CD14-positive monocyte (primary cell): ENCODE data around the gene RHEB. TPM values are rescaled to one million over a fixed set of nuclear protein-coding genes. Genes with fewer than 3 reads are reported as not detected.

ENCODE experiments used
- DNase-seq, 3 donors: peaks; one replicate each; pipeline ENCODE4 v3.0.0-alpha.2; 2011 to 2022
- H2AFZ ChIP-seq: 2 replicates; pipeline ENCODE4 v1.6.0; 2012; ENCODE audit warnings: mild to moderate bottlenecking, low read depth, low read length, inconsistent platforms; ENCODE audit not compliant: insufficient read depth, poor library complexity, severe bottlenecking
- H3K27ac ChIP-seq, 2 donors: 1 replicate in 1 of 2; 2 replicates in 1 of 2; pipeline ENCODE4 v1.5.1; 2012 to 2013; ENCODE audit warnings: low read length in 2 of 2, control low read depth in 1 of 2, inconsistent platforms in 1 of 2, low read depth in 1 of 2, mild to moderate bottlenecking in 1 of 2
- H3K27me3 ChIP-seq, 2 donors: one replicate each; pipeline versions ENCODE4 v1.6.0 to v1.6.1; 2011 to 2013; ENCODE audit warnings: low read length in 2 of 2; ENCODE audit not compliant: control insufficient read depth in 2 of 2, insufficient read depth in 2 of 2
- H3K36me3 ChIP-seq, 2 donors: replicated peaks in 1 of 2; 1 replicate in 1 of 2; 2 replicates in 1 of 2; pipeline versions ENCODE4 v1.5.1 to v1.6.1; 2012 to 2013; ENCODE audit warnings: low read length in 2 of 2, control low read depth in 1 of 2, inconsistent platforms in 1 of 2, mild to moderate bottlenecking in 1 of 2; ENCODE audit not compliant: insufficient read depth in 2 of 2, control insufficient read depth in 1 of 2
- H3K4me1 ChIP-seq, 2 donors: 1 replicate in 1 of 2; 2 replicates in 1 of 2; pipeline versions ENCODE4 v1.5.1 to v1.6.1; 2012 to 2013; ENCODE audit warnings: low read length in 2 of 2, control low read depth in 1 of 2, inconsistent platforms in 1 of 2, mild to moderate bottlenecking in 1 of 2, moderate library complexity in 1 of 2; ENCODE audit not compliant: insufficient read depth in 2 of 2, control insufficient read depth in 1 of 2
- H3K4me2 ChIP-seq: replicated peaks from 2 replicates; pipeline ENCODE3; 2012; ENCODE audit warnings: low read length, moderate library complexity, mild to moderate bottlenecking; ENCODE audit not compliant: poor library complexity, severe bottlenecking; ENCODE audit errors: extremely low read depth
- H3K4me3 ChIP-seq, 3 experiments: fragments of 200-600 bp in 1 of 3; sonication (generic) in 1 of 3; replicated peaks in 1 of 3; 1 replicate in 2 of 3; 2 replicates in 1 of 3; pipeline ENCODE4 v1.5.1; 2011 to 2013; ENCODE audit warnings: low read length in 3 of 3, mild to moderate bottlenecking in 3 of 3, control low read depth in 2 of 3, low read depth in 2 of 3, inconsistent platforms in 1 of 3, moderate library complexity in 1 of 3
- H3K79me2 ChIP-seq: 2 replicates; pipeline ENCODE4 v1.6.0; 2012; ENCODE audit warnings: mild to moderate bottlenecking, control low read depth, inconsistent platforms, low read length, moderate library complexity; ENCODE audit not compliant: insufficient read depth
- H3K9ac ChIP-seq: 2 replicates; pipeline ENCODE4 v1.6.0; 2017; ENCODE audit warnings: low read length, mild to moderate bottlenecking; ENCODE audit not compliant: insufficient read depth, poor library complexity, severe bottlenecking
- H3K9me3 ChIP-seq, 2 donors: replicated peaks in 1 of 2; 1 replicate in 1 of 2; 2 replicates in 1 of 2; pipeline versions ENCODE4 v1.5.1 to v1.6.1; 2012 to 2013; ENCODE audit warnings: low read length in 2 of 2, control low read depth in 1 of 2; ENCODE audit not compliant: control insufficient read depth in 1 of 2, insufficient read depth in 1 of 2
- H4K20me1 ChIP-seq: 2 replicates; pipeline ENCODE4 v1.6.0; 2012; ENCODE audit warnings: mild to moderate bottlenecking, low read length, control low read depth, moderate library complexity; ENCODE audit not compliant: insufficient read depth
- H3K27ac Mint-ChIP-seq, 7 donors: one replicate each; pipeline ENCODE4 v1.8.0; 2020; ENCODE audit warnings: mild to moderate bottlenecking in 7 of 7, mixed read lengths in 7 of 7, moderate library complexity in 6 of 7, inconsistent platforms in 2 of 7
- H3K27me3 Mint-ChIP-seq, 3 donors: one replicate each; pipeline ENCODE4 v1.8.0; 2021 to 2022; ENCODE audit warnings: low read depth in 3 of 3, mild to moderate bottlenecking in 3 of 3, mixed read lengths in 3 of 3, moderate library complexity in 3 of 3, inconsistent platforms in 1 of 3
- H3K36me3 Mint-ChIP-seq, 2 donors: one replicate each; pipeline ENCODE4 v1.8.0; 2020; ENCODE audit warnings: mixed read lengths in 2 of 2, inconsistent platforms in 1 of 2, mild to moderate bottlenecking in 1 of 2
- H3K4me1 Mint-ChIP-seq: one replicate; pipeline ENCODE4 v1.8.0; 2020; ENCODE audit warnings: mild to moderate bottlenecking, mixed read lengths
- H3K4me3 Mint-ChIP-seq, 2 donors: one replicate each; pipeline ENCODE4 v1.8.0; 2020; ENCODE audit warnings: mild to moderate bottlenecking in 2 of 2, mixed read lengths in 2 of 2, moderate library complexity in 1 of 2
- H3K9me3 Mint-ChIP-seq, 7 donors: one replicate each; pipeline ENCODE4 v1.8.0; 2020 to 2022; ENCODE audit warnings: mixed read lengths in 7 of 7, mild to moderate bottlenecking in 6 of 7, moderate library complexity in 6 of 7, inconsistent platforms in 2 of 7
- whole genome bisulfite sequencing: methylation state at CpG from one replicate; pipeline ENCODE4 v1.1.5; 2013; ENCODE audit warnings: missing lambda C conversion rate; ENCODE audit not compliant: insufficient coverage; 5-methylcytosine and 5-hydroxymethylcytosine counted together
- intact Hi-C, 2 donors: fragments of 100-400 bp; cut with micrococcal nuclease; formaldehyde crosslinking; loops; one replicate each; pipeline versions ENCODE4 v1.15.0 to v1.15.1; 2023
- polyA plus RNA-seq, 3 donors: library from polyadenylated mRNA; depleted of rRNA in 1 of 3; unstranded in 2 of 3; stranded (reverse) in 1 of 3; fragments of 300-500 nt in 2 of 3; fragments of >200 nt in 1 of 3; fragmentation: Illumina TruSeq in 2 of 3; gene quantifications; 1 replicate in 2 of 3; 2 replicates in 1 of 3; pipeline ENCODE4 v1.2.3, GENCODE V29; 2012 to 2021
- TF ChIP-seq, protein P1 (sequence below): fragments of 200-600 bp; IDR thresholded peaks from one replicate; pipeline ENCODE4 v1.8.0; 2022; ENCODE audit warnings: antibody characterized with exemption, mild to moderate bottlenecking

The RHEB gene
- polyA plus RNA-seq, 3 donors: 20.4 to 96.1 (median 95.8) TPM

DNA sequence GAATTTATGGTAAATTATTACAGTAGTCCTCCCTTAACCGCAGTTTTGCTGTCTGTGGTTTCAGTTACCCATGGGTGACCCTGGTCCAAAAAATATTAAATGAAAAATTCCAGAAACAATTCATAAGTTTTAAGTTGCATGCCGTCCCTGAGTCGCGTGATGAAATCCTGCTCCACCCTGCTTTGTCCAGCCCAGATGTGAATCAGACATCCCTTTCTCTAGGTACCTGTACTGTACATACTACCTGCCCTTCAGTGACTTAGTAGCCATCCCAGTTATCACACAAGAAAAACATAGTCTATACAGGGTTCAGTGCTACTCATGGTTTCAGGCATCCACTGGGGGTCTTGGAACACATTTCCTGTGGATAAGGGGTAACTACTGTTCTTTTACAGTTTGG lies 20.5 kb upstream of the RHEB start:
- H3K4me2 ChIP-seq: no peak overlapping the region
- no peaks in the 10 kb centered on the region for H3K4me1 ChIP-seq
- intact Hi-C loops: no loop called here
- H3K4me3 ChIP-seq: no peak overlapping the region
- no peak overlapping the region for H2AFZ ChIP-seq
- 90% methylated on average over 3 of the region's 4 CpGs for whole genome bisulfite sequencing
- no peak for DNase-seq
- H3K9me3 ChIP-seq: no peaks in the 10 kb centered on the region
- peaks cover 5 to 30% (median 18%) of the 10 kb centered on the region in 3 donors for H3K27me3 Mint-ChIP-seq
- H3K36me3 ChIP-seq: no peaks in the 10 kb centered on the region
- no peak overlapping the region for H3K27ac ChIP-seq
- no peak overlapping the region for H3K9ac ChIP-seq
- no peaks in the 10 kb centered on the region for H3K36me3 Mint-ChIP-seq
- peaks cover 0 to 5% (median 3%) of the 10 kb centered on the region in 7 donors for H3K9me3 Mint-ChIP-seq
- H3K27ac Mint-ChIP-seq: no peak overlapping the region
- TF ChIP-seq, protein P1, sequence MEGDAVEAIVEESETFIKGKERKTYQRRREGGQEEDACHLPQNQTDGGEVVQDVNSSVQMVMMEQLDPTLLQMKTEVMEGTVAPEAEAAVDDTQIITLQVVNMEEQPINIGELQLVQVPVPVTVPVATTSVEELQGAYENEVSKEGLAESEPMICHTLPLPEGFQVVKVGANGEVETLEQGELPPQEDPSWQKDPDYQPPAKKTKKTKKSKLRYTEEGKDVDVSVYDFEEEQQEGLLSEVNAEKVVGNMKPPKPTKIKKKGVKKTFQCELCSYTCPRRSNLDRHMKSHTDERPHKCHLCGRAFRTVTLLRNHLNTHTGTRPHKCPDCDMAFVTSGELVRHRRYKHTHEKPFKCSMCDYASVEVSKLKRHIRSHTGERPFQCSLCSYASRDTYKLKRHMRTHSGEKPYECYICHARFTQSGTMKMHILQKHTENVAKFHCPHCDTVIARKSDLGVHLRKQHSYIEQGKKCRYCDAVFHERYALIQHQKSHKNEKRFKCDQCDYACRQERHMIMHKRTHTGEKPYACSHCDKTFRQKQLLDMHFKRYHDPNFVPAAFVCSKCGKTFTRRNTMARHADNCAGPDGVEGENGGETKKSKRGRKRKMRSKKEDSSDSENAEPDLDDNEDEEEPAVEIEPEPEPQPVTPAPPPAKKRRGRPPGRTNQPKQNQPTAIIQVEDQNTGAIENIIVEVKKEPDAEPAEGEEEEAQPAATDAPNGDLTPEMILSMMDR: no peak
- H3K4me3 Mint-ChIP-seq: no peak overlapping the region
- no peaks in the 10 kb centered on the region for H3K4me1 Mint-ChIP-seq
- no peaks in the 10 kb centered on the region for H3K27me3 ChIP-seq
- no peaks in the 10 kb centered on the region for H3K79me2 ChIP-seq
- no peaks in the 10 kb centered on the region for H4K20me1 ChIP-seq

DNA sequence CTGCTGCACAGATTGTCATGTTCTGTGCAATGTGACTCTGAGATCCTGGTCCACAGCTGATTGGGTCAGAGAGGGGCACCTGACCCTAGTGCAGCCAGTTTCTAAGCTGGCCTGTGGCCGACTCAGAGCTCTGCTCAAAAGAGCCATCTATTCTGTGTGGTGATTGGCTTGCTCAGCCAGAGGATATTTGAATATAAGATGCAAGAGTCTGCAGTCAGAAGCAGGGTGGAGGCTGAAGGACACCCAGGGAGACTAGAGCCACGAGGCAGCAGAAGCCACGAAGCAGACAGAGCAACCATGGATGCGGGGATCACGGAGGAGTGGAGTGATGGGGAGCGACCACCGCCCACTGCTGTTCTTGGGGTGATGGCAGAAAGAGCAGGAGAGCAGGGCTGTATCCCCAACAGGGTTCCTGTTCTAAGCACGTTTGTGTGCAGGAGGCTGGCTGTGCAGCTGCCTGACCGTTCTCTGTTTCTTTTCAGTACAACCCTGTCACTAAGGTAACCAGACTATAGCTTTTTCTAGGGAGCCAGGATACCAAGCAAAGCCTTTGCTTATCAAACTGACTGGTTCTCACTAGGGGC lies 19.5 kb upstream of the RHEB start:
- H3K27ac Mint-ChIP-seq: no peak overlapping the region

More for the DNA sequence above, 19.5 kb upstream of the RHEB start:
- no peaks in the 10 kb centered on the region for H3K36me3 ChIP-seq
- no peak overlapping the region for H2AFZ ChIP-seq
- H3K4me3 ChIP-seq: no peak overlapping the region
- H3K9ac ChIP-seq: no peak overlapping the region
- no peaks in the 10 kb centered on the region for H4K20me1 ChIP-seq
- H3K27me3 Mint-ChIP-seq: peaks cover 5 to 26% (median 16%) of the 10 kb centered on the region in 3 donors
- no peak overlapping the region for H3K4me2 ChIP-seq
- H3K36me3 Mint-ChIP-seq: no peaks in the 10 kb centered on the region
- no peaks in the 10 kb centered on the region for H3K9me3 ChIP-seq
- H3K79me2 ChIP-seq: no peaks in the 10 kb centered on the region
- peaks cover 0 to 4% (median 3%) of the 10 kb centered on the region in 7 donors for H3K9me3 Mint-ChIP-seq
- no peak for DNase-seq
- H3K4me3 Mint-ChIP-seq: peak overlapping the region in 1 of 2 donors; percentile 22
- H3K4me1 ChIP-seq: no peaks in the 10 kb centered on the region
- H3K4me1 Mint-ChIP-seq: no peaks in the 10 kb centered on the region
- H3K27me3 ChIP-seq: no peaks in the 10 kb centered on the region
- 93% methylated on average over 7 of the region's 9 CpGs for WGBS
- intact Hi-C loops: no loop called here
- H3K27ac ChIP-seq: no peak overlapping the region
- TF ChIP-seq, protein P1: no peak
